ENCODE measurements around the gene PAFAH1B1.
"Not testable (repeated sequence)": the region's sequence is repeated elsewhere in the genome, so short reads cannot be mapped to it uniquely, and the experiment has no call there.

DNA sequence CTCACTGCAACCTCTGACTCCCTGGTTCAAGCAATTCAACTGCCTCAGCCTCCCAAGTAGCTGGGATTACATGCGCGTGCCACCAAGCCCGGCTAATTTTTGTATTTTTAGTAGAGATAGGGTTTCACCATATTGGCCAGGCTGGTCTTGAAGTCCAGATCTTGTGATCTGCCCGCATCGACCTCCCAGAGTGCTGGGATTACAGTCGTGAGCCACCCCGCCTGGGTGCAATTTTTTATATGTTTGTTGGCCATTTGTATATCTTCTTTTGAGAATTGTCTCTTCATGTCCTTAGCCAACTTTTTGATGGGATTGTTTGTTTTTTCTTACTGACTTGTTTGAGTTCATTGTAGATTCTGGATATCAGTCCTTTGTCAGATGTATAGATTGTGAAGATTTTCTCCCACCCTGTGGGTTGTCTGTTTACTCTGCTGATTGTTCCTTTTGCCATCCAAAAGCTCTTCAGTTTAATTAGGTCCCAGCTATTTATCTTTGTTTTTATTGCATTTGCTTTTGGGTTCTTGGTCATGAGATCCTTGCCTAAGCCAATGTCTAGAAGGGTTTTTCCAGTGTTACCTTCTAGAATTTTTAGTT, 33.3 kb downstream of the PAFAH1B1 start:
- TF ChIP-seq, protein P1, sequence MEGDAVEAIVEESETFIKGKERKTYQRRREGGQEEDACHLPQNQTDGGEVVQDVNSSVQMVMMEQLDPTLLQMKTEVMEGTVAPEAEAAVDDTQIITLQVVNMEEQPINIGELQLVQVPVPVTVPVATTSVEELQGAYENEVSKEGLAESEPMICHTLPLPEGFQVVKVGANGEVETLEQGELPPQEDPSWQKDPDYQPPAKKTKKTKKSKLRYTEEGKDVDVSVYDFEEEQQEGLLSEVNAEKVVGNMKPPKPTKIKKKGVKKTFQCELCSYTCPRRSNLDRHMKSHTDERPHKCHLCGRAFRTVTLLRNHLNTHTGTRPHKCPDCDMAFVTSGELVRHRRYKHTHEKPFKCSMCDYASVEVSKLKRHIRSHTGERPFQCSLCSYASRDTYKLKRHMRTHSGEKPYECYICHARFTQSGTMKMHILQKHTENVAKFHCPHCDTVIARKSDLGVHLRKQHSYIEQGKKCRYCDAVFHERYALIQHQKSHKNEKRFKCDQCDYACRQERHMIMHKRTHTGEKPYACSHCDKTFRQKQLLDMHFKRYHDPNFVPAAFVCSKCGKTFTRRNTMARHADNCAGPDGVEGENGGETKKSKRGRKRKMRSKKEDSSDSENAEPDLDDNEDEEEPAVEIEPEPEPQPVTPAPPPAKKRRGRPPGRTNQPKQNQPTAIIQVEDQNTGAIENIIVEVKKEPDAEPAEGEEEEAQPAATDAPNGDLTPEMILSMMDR (optimal IDR thresholded peaks at IDR 0.05 in 1 of 3, IDR thresholded peaks at IDR 0.05 in 1 of 3, conservative IDR thresholded peaks at IDR 0.05 in 1 of 3; ENCODE audit: extremely low read depth in 1 of 3, insufficient read depth in 2 of 3, low read length in 3 of 3) = not testable (repeated sequence)
- not testable (repeated sequence) for TF ChIP-seq EZH2 (IDR thresholded peaks at IDR 0.05; ENCODE audit: low read length)
